BE2C (cell line): ENCODE data around the gene CLDN3.

Source experiments
- DNase-seq: peaks from one replicate; pipeline ENCODE4 v3.0.0-alpha.2; 2020
- H3K27me3 ChIP-seq: fragments of 250-450 bp; sonication (Bioruptor Pico); 2 replicates; pipeline ENCODE4 v1.5.1; 2020; ENCODE audit warnings: mild to moderate bottlenecking
- H3K36me3 ChIP-seq: fragments of 250-450 bp; sonication (Bioruptor Pico); 2 replicates; pipeline ENCODE4 v1.5.1; 2020; ENCODE audit warnings: mild to moderate bottlenecking
- H3K4me1 ChIP-seq: fragments of 250-450 bp; sonication (Bioruptor Pico); 2 replicates; pipeline ENCODE4 v1.5.1; 2020
- H3K4me3 ChIP-seq: 2 replicates; pipeline ENCODE4 v1.5.1; 2011; ENCODE audit warnings: low read depth, low read length
- H3K9me3 ChIP-seq: fragments of 250-450 bp; sonication (Bioruptor Pico); 2 replicates; pipeline ENCODE4 v1.5.1; 2020
- TF ChIP-seq, protein P1 (sequence below): IDR thresholded peaks from 2 replicates; pipeline ENCODE4 v1.5.1; 2012; ENCODE audit warnings: mild to moderate bottlenecking, low read depth, low read length

The CLDN3 gene

GRCh38 chr7:73762659-73762999 lies 7.4 kb downstream of the CLDN3 start:
- Histone ChIP-seq H3K36me3 (no peaks in the 10 kb centered on the region), H3K4me3 (no peak overlapping the region), H3K4me1 (no peaks in the 10 kb centered on the region), H3K9me3 (no peaks in the 10 kb centered on the region), H3K27me3 (no peaks in the 10 kb centered on the region)
- TF ChIP-seq, protein P1, sequence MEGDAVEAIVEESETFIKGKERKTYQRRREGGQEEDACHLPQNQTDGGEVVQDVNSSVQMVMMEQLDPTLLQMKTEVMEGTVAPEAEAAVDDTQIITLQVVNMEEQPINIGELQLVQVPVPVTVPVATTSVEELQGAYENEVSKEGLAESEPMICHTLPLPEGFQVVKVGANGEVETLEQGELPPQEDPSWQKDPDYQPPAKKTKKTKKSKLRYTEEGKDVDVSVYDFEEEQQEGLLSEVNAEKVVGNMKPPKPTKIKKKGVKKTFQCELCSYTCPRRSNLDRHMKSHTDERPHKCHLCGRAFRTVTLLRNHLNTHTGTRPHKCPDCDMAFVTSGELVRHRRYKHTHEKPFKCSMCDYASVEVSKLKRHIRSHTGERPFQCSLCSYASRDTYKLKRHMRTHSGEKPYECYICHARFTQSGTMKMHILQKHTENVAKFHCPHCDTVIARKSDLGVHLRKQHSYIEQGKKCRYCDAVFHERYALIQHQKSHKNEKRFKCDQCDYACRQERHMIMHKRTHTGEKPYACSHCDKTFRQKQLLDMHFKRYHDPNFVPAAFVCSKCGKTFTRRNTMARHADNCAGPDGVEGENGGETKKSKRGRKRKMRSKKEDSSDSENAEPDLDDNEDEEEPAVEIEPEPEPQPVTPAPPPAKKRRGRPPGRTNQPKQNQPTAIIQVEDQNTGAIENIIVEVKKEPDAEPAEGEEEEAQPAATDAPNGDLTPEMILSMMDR, result no peak
- DNase-seq, result no peak

- Histone ChIP-seq H3K4me3 (no peak overlapping the region), H3K9me3 (no peaks in the 10 kb centered on the region), H3K36me3 (no peaks in the 10 kb centered on the region), H3K27me3 (no peaks in the 10 kb centered on the region), H3K4me1 (no peaks in the 10 kb centered on the region)
- TF ChIP-seq, protein P1, result no peak
- no peak for DNase-seq
These were observed 8.0 kb downstream of the CLDN3 start for GRCh38 chr7:73761854-73762658.

DNA sequence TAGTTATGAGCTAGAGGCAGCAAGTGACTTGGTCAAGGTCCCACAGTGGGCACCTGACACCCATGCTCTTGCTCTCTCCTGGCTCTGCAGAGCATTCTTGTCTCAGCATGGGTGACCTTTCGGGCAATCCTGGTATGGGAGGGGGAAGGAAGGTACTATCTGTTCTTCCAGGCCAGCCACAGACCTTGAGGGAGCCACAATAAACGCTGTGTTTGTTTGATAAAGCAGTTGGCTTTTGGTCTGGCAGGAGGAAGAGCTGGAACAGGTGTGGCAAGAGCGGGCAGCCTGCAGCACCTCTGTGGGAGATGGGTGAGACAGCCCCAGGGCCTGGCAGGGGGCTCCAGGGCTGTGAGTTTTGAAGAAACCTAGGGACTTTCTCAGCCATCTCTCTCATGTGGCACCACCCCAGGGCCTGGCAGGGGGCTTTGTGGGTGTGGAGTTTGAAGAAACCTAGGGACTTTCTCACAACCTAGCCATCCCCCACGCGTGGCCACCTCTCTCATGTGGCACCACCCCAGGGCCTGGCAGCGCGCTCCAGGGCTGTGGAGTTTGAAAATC lies 11.4 kb downstream of the CLDN3 start:
- no peaks in the 10 kb centered on the region for H3K27me3 ChIP-seq
- no peaks in the 10 kb centered on the region for H3K36me3 ChIP-seq
- H3K4me3 ChIP-seq, result no peak overlapping the region
- TF ChIP-seq, protein P1, result no peak
- H3K9me3 ChIP-seq, result no peaks in the 10 kb centered on the region
- no peak for DNase-seq
- H3K4me1 ChIP-seq, result no peaks in the 10 kb centered on the region

DNA sequence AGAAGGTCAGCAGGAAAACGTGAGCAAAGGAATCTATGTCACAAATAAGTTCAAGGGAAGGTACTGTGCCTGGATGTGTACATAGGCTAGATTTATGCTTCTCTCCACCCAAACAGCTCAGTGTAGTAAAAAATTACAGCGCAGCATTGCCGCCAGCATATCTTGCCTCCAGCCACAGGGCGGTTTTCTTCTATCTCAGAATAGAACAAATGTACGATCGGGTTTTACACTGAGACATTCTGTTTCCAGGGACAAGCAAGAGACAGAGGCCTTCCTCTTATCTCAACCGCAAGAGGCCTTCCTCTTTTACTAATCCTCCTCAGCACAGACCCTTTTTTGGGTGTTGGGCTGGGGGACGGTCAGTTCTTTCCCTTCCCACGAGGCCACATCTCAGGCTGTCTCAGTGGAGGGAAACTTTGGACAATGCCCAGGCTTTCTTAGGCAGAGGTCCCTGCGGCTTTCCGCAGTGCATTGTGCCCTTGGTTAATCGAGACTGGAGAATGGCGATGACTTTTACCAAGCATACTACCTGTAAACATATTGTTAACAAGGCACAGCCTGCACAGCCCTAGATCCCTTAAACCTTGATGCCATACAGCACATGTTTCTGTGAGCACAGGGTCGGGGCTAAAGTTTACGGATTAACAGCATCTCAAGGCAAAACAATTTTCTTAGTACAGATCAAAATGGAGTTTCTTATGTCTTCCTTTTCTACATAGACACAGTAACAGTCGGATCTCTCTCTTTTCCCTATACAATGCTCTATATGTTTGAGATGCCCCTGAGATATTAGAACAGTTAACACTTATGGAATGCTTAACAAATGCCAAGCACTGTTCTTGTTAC lies 19.9 kb downstream of the CLDN3 start:
- no peak for DNase-seq
- Histone ChIP-seq H3K4me3 (no peak overlapping the region), H3K9me3 (no peaks in the 10 kb centered on the region), H3K27me3 (no peaks in the 10 kb centered on the region), H3K36me3 (no peaks in the 10 kb centered on the region), H3K4me1 (no peaks in the 10 kb centered on the region)
- TF ChIP-seq, protein P1, result no peak

DNA sequence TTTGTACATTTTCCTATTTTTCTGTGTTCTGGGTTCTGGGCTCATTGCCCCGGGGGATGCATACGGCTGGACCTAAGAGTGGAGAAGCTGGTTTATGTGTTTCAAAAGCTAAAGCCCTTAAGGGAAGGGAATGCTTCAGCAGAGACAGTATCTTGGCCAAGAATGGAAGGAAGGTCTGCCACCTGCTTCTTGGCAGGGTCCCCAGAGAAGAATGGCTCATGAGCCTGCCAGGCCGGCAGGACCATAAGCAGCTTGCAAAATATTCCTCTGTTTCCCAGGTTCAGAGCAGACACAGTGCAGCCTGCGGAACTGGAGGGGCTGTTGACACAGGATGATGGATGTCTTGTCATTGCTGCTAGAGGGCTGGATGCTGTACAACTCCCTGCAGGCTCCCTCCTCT lies 23.7 kb downstream of the CLDN3 start:
- DNase-seq, result no peak
- no peaks in the 10 kb centered on the region for H3K9me3 ChIP-seq
- no peaks in the 10 kb centered on the region for H3K27me3 ChIP-seq
- H3K4me3 ChIP-seq, result no peak overlapping the region
- TF ChIP-seq, protein P1, result no peak
- no peaks in the 10 kb centered on the region for H3K36me3 ChIP-seq
- H3K4me1 ChIP-seq, result no peaks in the 10 kb centered on the region
